ENCODE results near the gene PHACTR1.

PHACTR1 gene

GRCh38 chr6:13272131-13273046 is 555.8 kb downstream of the PHACTR1 start:
- H3K4me2 ChIP-seq = peak overlapping the region; percentile 78 to 97 (median 88)

GRCh38 chr6:13273202-13273930 is 556.8 kb downstream of the PHACTR1 start:
- peaks cover 3 to 30% (median 13%) of the 10 kb centered on the region in 11 experiments; a peak in 17 of 22 replicates for H3K36me3 ChIP-seq
- TF ChIP-seq Cebpa-rat (IDR thresholded peaks at IDR 0.05) = no peak
- H3K9me3 ChIP-seq (replicated peaks in 1 of 11) = no peaks in the 10 kb centered on the region
- peaks cover 0 to 30% (median 0%) of the 10 kb centered on the region in 11 experiments; a peak in 4 of 22 replicates for H4K20me1 ChIP-seq
- peak overlapping the region; percentile 70 to 87 (median 79) for H3K9ac ChIP-seq
- peaks cover 39 to 92% (median 80%) of the 10 kb centered on the region in 10 experiments for H3K4me1 ChIP-seq
- H3K27me3 ChIP-seq = peaks cover 0 to 5% (median 0%) of the 10 kb centered on the region in 11 experiments; a peak in 1 of 22 replicates
- H3K4me3 ChIP-seq = peak overlapping the region; percentile 54 to 76 (median 64)
- H3K27ac ChIP-seq = peak overlapping the region; percentile 48 to 88 (median 79); a peak in 21 of 22 replicates
- peak overlapping the region; percentile 78 to 97 (median 88) for H3K4me2 ChIP-seq

More at GRCh38 chr6:13272131-13273046, 555.8 kb downstream of the PHACTR1 start:
- 0 out of 22 replicates have a peak, but pooled peaks of 2 of the 11 experiments have one; percentile 19 to 41 for TF ChIP-seq Cebpa-rat (IDR thresholded peaks at IDR 0.05)
- Histone ChIP-seq H3K4me3 (peak overlapping the region; percentile 54 to 76 (median 64)), H3K27me3 (peaks cover 0 to 5% (median 0%) of the 10 kb centered on the region in 11 experiments; a peak in 1 of 22 replicates), H4K20me1 (peaks cover 0 to 21% (median 0%) of the 10 kb centered on the region in 11 experiments; a peak in 4 of 22 replicates), H3K36me3 (peaks cover 0 to 21% (median 5%) of the 10 kb centered on the region in 11 experiments; a peak in 14 of 22 replicates), H3K9me3 (replicated peaks in 1 of 11) (no peaks in the 10 kb centered on the region), H3K9ac (peak overlapping the region; percentile 70 to 87 (median 79)), H3K27ac (peak overlapping the region; percentile 48 to 88 (median 79); a peak in 21 of 22 replicates), H3K4me1 (peaks cover 39 to 92% (median 80%) of the 10 kb centered on the region in 10 experiments)

GRCh38 chr6:13273931-13274706 is 557.6 kb downstream of the PHACTR1 start:
- peak overlapping the region; percentile 70 to 87 (median 80) for H3K9ac ChIP-seq

GRCh38 chr6:13274707-13275434 is 558.3 kb downstream of the PHACTR1 start:
- Histone ChIP-seq H3K9ac (peak overlapping the region; percentile 70 to 87 (median 80)), H3K36me3 (peaks cover 6 to 45% (median 28%) of the 10 kb centered on the region in 11 experiments; a peak in 19 of 22 replicates), H3K27me3 (peaks cover 0 to 5% (median 0%) of the 10 kb centered on the region in 11 experiments; a peak in 1 of 22 replicates), H4K20me1 (peaks cover 0 to 38% (median 0%) of the 10 kb centered on the region in 11 experiments; a peak in 4 of 22 replicates), H3K27ac (peak overlapping the region; percentile 60 to 88 (median 79); a peak in 21 of 22 replicates), H3K4me2 (peak overlapping the region; percentile 78 to 97 (median 89)), H3K9me3 (replicated peaks in 1 of 11) (no peaks in the 10 kb centered on the region), H3K4me1 (peaks cover 39 to 92% (median 79%) of the 10 kb centered on the region in 10 experiments), H3K4me3 (peak overlapping the region; percentile 54 to 76 (median 64))
- no peak for TF ChIP-seq Cebpa-rat (IDR thresholded peaks at IDR 0.05)

More at GRCh38 chr6:13273931-13274706, 557.6 kb downstream of the PHACTR1 start:
- H3K27me3 ChIP-seq = peaks cover 0 to 5% (median 0%) of the 10 kb centered on the region in 11 experiments; a peak in 1 of 22 replicates
- H3K36me3 ChIP-seq = peaks cover 6 to 38% (median 21%) of the 10 kb centered on the region in 11 experiments; a peak in 19 of 22 replicates
- H3K9me3 ChIP-seq (replicated peaks in 1 of 11) = no peaks in the 10 kb centered on the region
- peak overlapping the region; percentile 54 to 76 (median 64) for H3K4me3 ChIP-seq
- H4K20me1 ChIP-seq = peaks cover 0 to 31% (median 0%) of the 10 kb centered on the region in 11 experiments; a peak in 4 of 22 replicates
- no peak for TF ChIP-seq Cebpa-rat (IDR thresholded peaks at IDR 0.05)
- H3K4me2 ChIP-seq = peak overlapping the region; percentile 78 to 97 (median 89)
- H3K27ac ChIP-seq = peak overlapping the region; percentile 60 to 88 (median 79); a peak in 21 of 22 replicates
- peaks cover 39 to 92% (median 79%) of the 10 kb centered on the region in 10 experiments for H3K4me1 ChIP-seq

- peak overlapping the region in 9 of 11 experiments; percentile 62 to 88 (median 80); a peak in 18 of 22 replicates for H3K27ac ChIP-seq
- H3K4me3 ChIP-seq = peak overlapping the region in 8 of 10 experiments; percentile 54 to 76 (median 64); a peak in 14 of 20 replicates
- peak overlapping the region; percentile 78 to 97 (median 89) for H3K4me2 ChIP-seq
- TF ChIP-seq Cebpa-rat (IDR thresholded peaks at IDR 0.05) = no peak
- H3K9me3 ChIP-seq (replicated peaks in 1 of 11) = no peaks in the 10 kb centered on the region
- peaks cover 6 to 52% (median 33%) of the 10 kb centered on the region in 11 experiments; a peak in 19 of 22 replicates for H3K36me3 ChIP-seq
- peaks cover 0 to 43% (median 0%) of the 10 kb centered on the region in 11 experiments; a peak in 4 of 22 replicates for H4K20me1 ChIP-seq
- H3K9ac ChIP-seq = peak overlapping the region in 8 of 11 experiments; percentile 75 to 87 (median 80); a peak in 9 of 22 replicates
- H3K4me1 ChIP-seq = peaks cover 45 to 92% (median 79%) of the 10 kb centered on the region in 10 experiments
- H3K27me3 ChIP-seq = peaks cover 0 to 5% (median 0%) of the 10 kb centered on the region in 11 experiments; a peak in 1 of 22 replicates
These were observed 558.9 kb downstream of the PHACTR1 start for GRCh38 chr6:13275435-13275989.

GRCh38 chr6:13277231-13277630 is 560.7 kb downstream of the PHACTR1 start:
- no peaks in the 10 kb centered on the region for H3K9me3 ChIP-seq (replicated peaks in 1 of 11)
- H3K4me3 ChIP-seq = peak overlapping the region in 1 of 10 experiments; percentile 3; a peak in 2 of 20 replicates
- H4K20me1 ChIP-seq = peaks cover 0 to 60% (median 4%) of the 10 kb centered on the region in 11 experiments; a peak in 5 of 22 replicates
- peaks cover 6 to 69% (median 47%) of the 10 kb centered on the region in 11 experiments; a peak in 20 of 22 replicates for H3K36me3 ChIP-seq
- H3K27me3 ChIP-seq = peaks cover 0 to 5% (median 0%) of the 10 kb centered on the region in 11 experiments; a peak in 1 of 22 replicates
- H3K4me2 ChIP-seq = peak overlapping the region in 7 of 11 experiments; percentile 9 to 97 (median 88); a peak in 12 of 22 replicates
- H3K4me1 ChIP-seq = peaks cover 37 to 94% (median 76%) of the 10 kb centered on the region in 10 experiments
- H3K27ac ChIP-seq = no peak overlapping the region
- TF ChIP-seq Cebpa-rat (IDR thresholded peaks at IDR 0.05) = no peak
- H3K9ac ChIP-seq = peak overlapping the region in 2 of 11 experiments; percentile 15 to 29; a peak in 2 of 22 replicates
